H1 (cell line): ENCODE measurements around the gene NPY2R. TPM values are rescaled to one million over a fixed set of nuclear protein-coding genes. Genes with fewer than 3 reads are reported as not detected.

Source experiments
- SIRT6 ChIP-seq: IDR thresholded peaks from one replicate; pipeline ENCODE4 v1.7.1; 2012; ENCODE audit warnings: low read length, inconsistent platforms
- polyA plus RNA-seq, 7 experiments: library from polyadenylated mRNA; depleted of rRNA in 3 of 7; stranded (reverse) in 5 of 7; unstranded in 2 of 7; fragments of >200 nt in 5 of 7; fragments of 200-250 nt in 2 of 7; gene quantifications; 1 replicate in 5 of 7; 2 replicates in 1 of 7; 4 replicates in 1 of 7; pipeline versions ENCODE4 v1.2.1 to v1.2.3, GENCODE V29; 2011 to 2013; ENCODE audit warnings: missing spikeins in 2 of 7, mixed read lengths in 2 of 7
- total RNA-seq: library from RNA; stranded (reverse); fragmentation: NEBNext Ultra II Directional; extraction: Animal tissue kit (Norgen Biotek cat#: 25700); gene quantifications from 2 replicates; pipeline ENCODE4 v1.2.1, GENCODE V29; 2021

NPY2R gene
- total and polyA plus RNA-seq, 2 of the 8 experiments (the other 6 are each of a cell fraction or from before 2014, with no cell fraction given) = 0.09 to 0.41 TPM

DNA sequence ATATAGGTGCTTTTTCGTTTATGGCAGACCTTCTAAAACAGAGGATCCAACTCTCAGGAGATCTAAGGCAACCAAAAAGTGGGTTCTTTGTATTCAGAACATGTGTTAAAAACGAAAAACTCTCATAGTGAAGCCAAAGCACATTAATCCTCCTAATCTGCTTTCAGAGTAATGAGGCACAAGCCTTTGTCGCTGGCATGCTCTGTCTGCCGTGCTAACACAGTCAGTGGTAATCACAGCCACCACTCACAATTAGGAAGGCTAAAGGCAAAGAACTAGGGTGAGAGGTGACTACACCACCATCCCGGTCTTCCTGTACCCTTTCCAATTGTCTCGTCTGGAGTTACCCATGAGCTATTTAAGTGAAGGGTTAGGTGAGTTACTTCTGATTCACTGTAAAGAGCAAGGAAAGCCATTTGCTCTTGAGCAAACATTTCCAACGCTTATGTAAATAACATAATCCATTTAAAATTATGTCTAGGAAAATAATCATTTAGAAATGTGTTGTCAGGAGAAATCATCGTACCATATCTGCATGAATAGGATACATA, 40.7 kb downstream of the NPY2R start (continued):
- no peak for TF ChIP-seq SIRT6
